HTR-8/SVneo (cell line): ENCODE data around the gene AUTS2.

ENCODE experiments used
- DNase-seq: peaks from one replicate; pipeline ENCODE4 v3.0.0; 2011; ENCODE audit warnings: low spot score, mixed read lengths; ENCODE audit not compliant: insufficient read length
- FAIRE-seq: peaks from 2 replicates; lab custom pipeline; 2011; peaks lifted over from hg19 to GRCh38; lab: Jason Lieb, UNC

AUTS2 gene

DNA sequence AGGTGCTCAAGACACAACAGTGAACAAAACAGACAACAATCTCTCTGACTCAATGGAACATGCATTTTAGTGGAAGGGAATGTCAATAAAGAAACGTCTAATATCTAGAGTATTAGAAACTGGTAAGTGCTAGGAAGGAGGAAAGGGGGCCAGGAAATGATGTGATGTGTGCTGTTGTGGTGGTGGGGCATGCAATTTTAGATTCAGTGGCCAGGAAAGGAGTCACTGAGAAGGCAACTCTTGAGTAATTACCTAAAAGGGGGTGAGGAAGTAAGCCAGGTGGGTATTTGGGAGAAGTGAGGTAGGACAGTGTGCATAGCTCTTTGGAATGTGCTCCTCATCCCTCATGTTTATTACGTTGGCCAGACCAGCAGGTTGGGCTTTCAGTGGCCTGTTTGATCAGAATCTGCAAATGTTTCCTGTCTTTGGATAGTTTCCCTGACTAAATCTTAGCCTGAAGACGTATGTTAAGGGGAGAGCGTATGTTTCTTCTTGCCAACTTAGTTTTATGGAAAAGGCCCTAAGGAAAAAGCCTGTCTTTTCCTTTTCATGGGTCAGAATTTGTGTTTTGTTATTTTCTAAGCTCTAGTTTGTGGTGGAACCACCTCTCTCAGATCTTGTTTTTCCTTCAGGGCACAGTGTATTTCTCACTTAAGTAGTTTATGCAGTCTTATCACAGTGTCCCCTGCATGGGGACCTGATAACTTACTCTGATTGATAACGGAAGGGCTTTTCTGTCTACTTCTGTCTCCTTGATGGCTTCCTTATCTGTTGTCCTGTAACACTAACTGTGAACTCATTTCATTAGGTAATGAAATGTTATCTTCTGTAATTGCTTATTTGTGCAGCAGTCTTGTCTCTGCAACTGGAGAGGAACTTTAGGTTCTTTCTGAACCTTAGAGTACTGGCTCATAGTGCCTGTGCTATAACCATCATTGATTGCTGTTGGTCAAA, 203.7 kb downstream of the AUTS2 start:
- FAIRE-seq (no peak), DNase-seq (no peak)

DNA sequence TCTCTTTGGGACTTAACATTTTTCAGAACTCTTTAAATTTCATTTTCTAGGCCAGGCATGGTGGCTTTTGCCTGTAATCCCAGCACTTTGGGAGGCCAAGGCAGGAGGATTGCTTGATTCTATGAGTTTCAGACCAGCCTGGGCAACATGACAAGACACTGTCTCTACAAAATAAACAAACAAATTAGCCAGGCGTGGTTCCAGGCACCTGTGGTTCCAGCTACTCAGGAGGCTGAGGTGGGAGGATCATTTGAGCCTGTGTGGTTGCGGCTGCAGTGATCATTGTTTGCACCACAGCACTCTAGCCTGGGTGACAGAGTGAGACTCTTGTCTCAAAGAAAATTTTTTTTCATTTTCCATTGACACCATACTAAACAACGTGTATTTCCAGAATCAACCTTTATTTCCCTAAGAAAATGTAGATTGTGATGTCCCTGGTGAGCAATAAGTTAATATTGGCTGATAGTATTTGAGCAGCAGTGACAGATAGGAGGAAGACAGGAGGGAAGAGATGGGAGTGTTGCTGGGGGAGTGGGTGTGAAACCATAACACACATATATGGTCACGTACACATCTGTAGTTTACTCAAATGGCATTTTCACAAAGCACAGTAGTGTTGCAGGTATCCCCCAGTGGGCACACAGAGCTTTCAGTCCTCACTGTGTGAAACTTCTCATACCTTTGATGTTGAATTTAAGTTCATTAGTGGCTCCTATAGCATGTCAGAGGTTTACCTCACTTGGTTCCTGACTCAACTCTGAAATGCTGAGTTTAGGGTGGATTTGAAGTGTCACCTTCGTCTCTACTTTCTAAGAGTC, 205.6 kb downstream of the AUTS2 start:
- DNase-seq = no peak
- no peak for FAIRE-seq

DNA sequence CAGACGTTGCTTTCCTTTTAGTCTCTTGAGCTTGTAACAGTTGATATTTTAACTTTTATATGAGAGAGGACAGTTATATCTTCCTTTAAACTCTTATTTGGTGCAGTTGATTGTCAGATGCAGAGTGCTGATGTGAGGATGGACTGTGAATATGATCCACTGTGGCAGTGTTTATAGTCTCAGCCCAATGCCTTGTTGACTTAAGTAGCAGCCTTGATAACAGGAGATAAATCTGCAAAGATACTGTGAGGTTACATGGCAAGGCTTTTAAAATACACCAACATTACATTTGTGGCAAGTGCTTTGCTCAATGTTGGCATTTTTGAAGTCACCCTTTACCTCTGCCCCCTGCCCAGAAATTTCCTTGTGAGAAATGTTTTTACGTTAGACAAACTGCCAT, 206.7 kb downstream of the AUTS2 start:
- DNase-seq = no peak
- FAIRE-seq = no peak

DNA sequence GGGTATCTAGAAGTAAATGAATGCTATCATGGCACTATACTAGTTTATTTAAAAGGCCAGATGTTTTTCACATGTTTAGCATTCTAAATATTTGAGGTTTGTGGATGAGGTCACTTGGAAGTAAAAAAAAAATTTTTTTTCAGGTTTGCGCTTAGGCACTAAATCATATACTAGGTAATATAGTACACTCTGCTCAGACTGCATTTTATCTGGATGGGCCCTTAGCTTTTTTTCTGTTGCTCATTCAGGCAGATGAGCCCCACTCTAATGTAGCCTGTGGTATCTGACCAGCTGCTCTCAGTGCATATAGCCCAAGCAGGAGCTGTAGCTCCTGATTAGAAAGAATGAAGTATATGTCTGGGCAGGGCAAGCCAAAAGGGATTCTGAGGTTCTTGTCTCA, 210.1 kb downstream of the AUTS2 start:
- FAIRE-seq = no peak
- no peak for DNase-seq

DNA sequence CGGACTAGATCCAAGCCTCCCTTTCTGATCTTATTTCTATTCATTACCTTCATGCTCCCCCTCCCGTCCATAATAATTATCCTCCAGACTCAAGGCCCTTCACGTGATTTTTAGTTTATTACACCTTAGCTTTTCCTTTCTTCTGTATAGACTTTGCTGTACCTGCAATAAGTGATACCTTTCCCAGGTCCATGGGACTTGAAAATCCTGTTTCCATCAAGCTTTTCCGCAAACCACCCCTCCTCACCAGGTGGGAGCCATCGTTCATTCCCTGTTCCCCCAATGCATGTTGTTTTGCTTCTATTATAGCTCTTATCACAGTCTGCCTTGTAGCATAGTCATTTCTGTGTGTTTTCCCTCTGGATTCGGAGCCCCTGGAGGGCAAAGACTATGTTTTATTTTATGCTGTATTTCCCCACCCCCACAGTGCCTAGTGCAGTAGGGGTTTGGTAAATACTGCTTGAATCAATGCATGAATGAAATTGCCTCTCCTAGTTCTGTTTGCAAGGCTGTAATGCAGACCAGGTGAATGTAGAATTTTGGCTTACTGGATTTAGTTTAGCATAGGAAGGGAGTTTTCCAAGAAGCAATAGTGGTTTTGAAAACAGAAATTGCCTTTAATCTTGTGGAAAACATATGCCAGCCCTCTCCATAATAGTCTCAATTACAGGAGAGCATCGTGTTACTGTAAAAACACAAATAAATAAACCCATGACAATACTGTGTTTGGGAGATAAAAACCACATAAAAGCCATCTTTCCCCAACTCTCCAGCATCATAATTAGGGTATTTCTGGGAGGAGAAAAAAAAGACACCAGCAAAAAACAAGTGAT, 213.4 kb downstream of the AUTS2 start:
- FAIRE-seq (no peak), DNase-seq (no peak)

DNA sequence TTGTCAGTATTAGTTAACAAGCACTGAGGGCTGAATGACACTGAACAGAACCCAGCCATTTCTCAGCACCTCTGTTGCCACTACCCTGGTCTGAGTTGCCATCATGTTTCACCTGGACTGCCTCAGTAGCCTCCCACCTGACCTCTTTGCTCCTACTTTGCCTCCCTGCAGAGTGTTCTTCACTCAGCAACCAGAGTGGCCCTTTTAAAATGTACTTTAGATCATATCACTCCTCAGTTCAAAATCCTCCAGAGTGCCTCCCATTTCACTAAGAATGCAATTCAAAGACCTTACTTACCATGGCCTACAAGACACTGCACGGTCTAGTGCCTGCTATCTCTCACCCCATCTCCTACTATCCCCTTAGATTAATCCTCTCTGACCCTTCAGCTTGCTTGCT, 214.5 kb downstream of the AUTS2 start:
- FAIRE-seq (no peak), DNase-seq (no peak)

DNA sequence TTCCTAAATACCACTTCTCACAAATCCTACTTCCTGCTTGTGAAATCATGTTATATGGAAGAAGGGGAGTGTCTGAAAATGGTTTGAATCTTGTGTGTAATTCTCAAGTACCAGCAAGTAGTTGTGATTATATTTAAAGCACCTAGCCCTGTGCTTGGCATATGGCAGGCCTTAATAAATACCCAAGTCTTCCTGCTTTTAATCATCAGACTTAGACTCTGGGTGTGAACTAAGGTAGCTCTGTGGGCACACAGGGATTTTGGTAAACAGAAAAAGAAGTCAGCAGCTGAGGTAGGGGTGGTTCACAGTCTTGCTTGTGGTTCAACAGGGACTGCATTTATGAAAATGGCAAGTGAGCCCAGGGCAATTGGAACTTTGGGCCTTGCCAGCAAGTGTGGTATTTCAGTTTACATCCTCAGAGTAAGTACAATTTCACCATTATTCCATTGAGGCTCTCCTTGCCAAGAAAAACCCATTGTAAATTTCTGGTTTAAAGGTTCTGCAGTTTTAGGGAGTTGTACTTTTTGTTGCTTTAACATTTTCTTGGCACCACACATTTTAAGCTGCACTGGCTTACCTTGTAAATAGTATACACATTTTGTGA, 215.5 kb downstream of the AUTS2 start:
- DNase-seq (no peak), FAIRE-seq (no peak)

DNA sequence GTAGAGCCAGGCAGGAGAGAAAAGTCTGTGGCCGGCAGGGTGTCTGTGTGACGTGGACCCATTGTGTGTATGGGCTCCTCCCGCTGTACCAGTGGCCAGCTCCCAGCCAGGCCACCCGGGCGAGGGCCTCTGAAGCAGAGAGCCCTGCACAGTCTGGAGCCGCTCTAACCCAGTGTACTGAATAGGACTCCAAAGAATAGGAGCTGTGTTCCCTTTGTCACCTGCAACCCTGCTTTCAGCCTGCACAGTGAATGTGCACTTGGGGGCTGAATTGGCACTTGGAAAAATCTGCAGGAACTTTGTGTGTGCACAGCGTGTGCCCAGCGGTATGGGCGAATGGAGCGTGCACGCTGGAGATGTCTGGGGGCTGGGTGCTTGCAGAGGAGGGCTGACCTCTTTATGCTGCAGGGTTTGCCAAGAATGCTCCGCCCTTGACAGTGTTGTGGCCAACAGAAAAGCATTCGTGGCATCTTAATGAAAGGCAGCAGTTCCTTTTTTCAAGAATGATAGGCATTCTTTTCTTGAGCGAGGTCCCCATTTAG, 216.2 kb downstream of the AUTS2 start:
- FAIRE-seq = no peak
- no peak for DNase-seq

DNA sequence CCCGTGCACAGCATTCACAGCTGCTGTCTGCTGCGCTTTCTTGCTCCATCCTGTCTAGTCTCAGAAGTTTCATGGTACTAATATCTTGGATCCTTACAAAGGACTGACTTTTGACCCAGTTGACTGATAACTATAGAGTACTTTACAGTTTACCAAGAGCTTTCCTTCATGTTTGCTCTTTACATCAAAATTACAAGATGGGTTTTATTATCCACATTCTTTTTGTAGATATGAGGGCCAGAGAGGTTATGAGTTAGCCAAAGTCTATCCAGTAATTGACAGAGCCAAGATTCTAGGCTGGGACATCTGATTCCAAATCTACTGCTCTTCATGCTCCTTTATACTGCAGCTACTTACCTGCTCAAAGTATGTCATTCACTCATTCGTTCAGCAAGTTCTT, 218.2 kb downstream of the AUTS2 start:
- DNase-seq = no peak
- no peak for FAIRE-seq

DNA sequence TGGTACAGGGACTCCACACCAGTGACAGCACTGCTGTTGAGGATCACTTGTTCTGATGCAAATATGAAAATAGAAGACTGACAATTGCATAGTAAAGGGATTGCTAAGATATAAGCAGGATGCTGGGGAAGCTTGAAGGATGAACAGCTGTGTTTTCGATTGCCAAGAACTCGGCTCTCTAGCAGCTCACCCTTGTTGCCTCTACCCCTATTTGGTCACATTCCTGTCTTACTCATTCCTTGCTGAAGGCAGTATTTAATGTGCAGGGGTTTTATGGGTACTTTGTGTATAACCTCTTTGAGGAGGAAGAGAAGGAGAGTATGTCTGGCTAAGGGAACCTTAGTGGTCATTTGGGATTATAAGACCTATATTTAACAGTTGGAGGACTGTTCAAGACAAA, 218.8 kb downstream of the AUTS2 start:
- no peak for FAIRE-seq
- peak; percentile 25 for DNase-seq

DNA sequence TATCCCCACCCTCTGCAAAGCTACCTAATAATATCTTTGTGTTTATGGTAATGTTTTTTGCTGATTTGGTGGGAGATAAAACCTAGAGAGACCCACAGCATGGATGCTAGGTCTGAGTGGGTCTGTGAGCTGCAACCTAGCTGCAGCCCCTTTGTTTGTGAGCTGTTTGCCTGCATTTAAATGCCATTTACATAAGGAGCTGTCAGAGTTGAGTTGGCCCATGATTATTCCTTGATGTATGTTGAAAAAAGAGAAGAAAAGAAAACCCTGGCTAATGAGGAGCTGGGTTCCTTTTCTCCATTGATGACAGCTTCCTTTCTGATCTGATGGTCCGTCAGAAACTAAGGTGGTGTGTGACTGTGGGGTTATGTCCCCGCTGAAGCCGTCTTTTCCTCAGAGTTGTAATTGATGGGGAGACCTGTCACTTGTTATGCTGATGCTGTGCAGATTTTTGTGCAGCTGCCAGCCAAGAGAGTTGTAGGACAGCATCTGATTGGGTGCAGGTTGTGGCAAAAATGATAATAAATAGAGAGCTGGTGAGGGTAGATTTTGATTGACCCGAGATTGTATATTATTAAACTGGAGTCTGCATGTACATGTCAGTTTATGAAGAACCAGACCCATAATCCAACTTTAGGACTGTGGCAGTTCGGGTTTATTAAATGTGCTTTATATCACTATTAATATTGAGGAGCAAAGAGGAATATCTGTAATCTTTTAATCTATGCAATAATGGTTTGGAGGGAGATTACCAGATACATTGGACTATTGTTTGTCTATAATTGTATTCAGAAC, 219.8 kb downstream of the AUTS2 start:
- FAIRE-seq (no peak), DNase-seq (no peak)

DNA sequence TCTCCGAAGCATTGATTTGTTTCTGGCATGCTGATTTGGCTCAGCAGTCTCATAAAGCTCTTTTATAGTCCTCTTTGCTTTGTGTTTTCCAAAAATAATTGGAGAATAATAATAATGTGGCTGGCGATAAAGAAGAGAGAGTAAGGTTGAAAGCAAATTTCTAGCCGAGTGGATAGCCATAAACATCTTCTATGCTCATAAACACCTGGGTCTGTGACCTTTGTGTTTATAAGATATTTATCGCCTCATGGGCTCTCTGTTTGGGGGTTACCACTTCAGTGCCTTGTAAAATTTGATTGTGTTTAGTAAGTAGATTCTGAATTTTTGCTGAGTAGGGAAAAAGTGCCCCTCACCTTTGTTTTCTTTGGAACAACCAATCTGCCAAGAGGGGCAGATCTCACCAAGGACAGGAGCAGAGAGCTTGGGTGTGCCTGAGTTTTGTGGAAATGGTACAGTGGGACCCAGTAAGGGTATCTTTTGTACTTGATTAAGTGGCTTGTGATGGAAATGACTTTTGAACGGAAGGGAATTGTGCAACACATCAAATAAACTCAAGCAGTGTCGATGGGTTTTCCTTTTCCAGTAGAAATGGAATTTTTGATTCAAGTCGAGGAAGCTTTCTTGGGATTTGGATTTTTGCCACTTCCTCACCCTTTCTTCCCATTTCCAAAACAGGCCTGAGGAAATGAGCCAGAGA, 220.5 kb downstream of the AUTS2 start:
- DNase-seq = no peak
- no peak for FAIRE-seq

DNA sequence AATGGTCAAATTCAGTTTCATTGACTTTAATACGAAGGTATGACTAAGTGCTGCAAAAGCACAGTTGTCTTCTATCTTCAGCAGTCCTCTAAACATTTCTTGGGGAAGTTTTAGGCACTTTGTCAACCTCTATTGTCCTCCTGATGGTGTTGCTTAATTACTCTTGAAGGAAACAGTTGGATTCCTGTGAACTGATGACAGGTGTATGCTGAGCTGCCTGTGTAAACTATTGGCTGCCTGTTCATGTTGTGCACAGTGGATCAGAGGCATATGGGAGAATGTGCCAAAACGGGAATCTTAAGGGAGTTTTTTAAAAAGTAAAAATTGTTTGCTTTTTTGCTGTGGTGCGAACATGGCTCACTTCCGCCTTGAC, 221.0 kb downstream of the AUTS2 start:
- FAIRE-seq = no peak
- DNase-seq = no peak

DNA sequence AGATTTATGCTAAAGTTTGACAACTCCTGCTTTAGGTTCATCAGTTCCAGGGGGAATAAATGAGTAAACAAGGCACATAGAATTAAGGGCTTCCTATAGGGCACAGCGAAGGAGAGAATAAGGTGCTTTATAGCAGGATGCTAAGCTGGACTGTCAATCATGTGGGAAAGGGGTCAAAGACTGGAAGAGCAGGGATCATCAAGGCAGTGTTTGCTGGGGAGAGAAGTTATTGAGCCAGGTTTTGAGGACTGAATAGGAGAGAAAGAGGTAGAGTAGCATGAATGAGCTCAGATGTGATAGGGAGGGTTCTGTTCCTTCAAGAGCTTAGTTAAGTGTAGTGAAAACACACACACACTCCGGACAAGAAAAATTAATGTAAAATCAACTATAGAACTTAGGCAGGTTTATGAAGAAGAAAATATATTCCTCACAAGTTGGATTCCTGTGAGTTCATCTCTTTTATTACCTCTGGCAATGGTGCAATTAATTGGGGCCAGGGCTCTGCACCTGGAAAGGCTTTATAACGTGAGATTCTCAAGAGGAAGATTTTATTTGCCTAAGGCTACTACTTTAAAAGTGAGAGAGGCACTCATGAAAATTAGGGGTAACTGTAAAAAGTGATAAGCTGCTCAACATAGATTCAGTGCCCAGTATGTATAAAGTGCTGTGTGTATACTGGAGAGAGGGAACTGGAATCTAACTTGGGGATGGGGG, 222.4 kb downstream of the AUTS2 start:
- DNase-seq = no peak
- no peak for FAIRE-seq

DNA sequence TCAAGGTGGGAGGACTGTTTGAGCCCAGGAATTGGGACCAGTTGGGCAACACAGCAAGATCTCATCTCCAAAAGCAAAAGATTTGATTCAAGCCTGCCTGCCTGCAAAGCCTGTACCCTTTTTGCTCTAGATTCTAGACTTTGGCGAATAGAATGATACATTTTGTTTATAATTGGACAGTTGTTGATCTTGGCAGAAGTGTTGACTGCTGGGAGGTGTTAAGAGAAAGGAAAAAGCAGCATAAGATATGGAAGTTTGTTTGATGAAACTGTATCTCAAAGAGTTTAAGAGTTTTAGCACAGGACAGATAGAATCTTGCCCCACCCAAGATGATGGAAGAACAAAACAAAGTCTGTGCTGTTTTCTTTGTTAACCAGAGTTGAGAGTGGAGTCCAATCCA, 224.1 kb downstream of the AUTS2 start:
- FAIRE-seq (no peak), DNase-seq (no peak)

DNA sequence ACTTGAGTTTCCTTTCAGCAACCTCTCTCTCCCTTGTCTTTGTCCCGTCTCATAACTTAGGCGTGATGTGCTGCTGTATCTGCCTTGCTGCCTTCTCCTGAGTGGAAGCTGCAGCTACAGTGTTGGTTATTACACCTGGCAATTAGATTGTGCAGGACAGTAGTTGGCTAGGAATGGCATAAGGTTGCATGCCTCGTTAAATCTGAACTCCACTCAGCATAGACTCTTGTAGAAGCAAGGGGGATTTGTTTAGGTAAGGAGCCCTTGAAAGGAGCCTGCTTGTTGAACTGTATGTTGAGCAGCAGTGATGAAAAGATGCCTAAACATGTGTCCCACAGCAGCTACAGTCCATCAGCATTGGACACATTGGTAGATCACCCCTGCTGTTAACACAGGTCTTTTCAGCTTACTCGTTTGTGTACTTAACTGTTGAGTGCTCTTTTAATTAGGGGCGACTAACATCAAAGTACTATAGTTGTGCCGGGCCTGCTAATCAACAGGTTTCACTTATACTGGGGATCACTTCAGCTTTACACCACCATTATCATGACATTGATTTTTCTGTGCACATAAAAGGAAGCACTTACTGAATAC, 225.0 kb downstream of the AUTS2 start:
- FAIRE-seq (no peak), DNase-seq (no peak)

DNA sequence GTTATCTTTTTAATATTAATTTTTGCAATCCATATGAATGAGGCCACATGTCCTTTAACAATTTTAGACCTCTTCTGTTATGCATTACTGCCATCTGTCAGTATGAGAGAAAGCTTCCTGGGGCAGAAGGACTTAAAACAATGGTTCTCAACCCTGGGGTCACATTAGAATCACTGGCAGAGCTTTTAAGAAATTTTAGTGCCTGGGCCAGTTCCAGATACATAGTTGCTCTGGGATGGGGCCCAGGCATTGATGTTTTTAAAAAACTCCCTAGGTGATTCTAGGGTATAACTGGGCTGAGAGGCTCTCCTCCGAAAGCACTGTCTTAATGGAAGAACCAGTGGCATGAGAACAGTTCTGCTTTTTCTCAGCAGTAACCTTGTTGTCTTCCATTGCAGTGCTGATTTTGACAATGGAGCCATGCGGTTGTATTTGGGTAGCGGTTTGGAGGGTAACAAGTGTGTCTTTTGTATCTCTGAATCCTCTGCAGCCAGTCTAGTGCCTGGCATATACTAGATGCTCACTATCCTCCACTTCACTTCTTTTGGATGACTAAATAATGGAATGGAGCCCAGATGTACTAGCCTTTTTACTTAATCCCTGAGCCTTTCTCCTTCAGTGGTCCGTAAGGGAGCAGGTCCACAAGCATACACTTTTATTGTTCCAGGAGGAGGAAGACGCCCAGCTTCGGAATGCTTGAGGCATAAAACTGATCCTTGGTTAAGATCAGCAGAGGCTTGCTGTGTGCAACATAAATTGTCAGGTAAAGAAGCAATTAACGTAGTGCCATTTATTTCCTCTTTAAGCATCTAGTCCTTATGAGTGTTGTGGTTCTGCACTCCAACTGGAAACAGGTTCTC, 227.1 kb downstream of the AUTS2 start:
- no peak for DNase-seq
- FAIRE-seq = no peak
